GM19351 (cell line): ENCODE measurements around the gene MAPK14.
"Not testable (repeated sequence)": the region's sequence is repeated elsewhere in the genome, so short reads cannot be mapped to it uniquely, and the experiment has no call there.

ENCODE experiments used
- ATAC-seq: cut with Tn5 transposase; IDR thresholded peaks from one replicate; pipeline ENCODE4 v1.9.1; 2021; ENCODE audit warnings: mild to moderate bottlenecking, moderate library complexity; ENCODE audit not compliant: unreplicated experiment

The MAPK14 gene

DNA sequence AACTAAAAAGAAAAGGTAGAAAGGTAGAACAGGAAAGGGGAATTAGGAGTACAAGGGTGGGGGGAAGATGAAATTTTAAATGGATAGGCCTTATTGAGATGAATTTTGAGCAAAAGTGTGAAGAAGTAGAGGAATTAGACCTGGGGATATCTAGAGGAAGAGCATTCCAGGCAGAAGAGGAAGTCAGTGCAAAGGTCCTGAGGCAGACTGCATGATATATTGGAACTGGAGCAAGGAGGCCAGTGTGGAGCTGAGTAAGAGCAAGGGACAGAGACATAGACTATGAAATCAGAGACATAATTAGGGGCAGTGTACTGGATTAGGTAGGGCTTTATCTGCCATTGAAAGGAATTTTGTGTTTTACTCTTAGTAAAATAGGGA is 40.4 kb downstream of the MAPK14 start:
- ATAC-seq: no peak

DNA sequence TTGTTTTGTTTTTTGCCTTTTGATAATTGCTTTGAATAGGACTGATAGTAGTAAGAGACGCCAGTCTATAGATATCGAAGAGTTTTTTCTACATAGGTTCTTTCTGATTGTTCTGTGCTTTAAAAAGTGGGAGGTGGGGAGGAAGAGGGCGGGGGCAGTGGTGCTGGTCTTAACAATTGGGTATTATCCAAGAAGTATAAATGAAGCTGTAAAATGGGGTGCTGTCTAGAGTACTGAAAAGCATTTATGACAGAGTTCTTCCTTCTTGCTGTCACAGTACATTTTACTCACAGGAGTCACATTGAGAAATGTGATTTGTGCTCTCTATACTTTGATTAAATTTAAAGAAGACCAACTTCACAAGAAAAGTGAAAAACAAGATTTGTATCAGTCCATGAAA is 41.0 kb downstream of the MAPK14 start:
- ATAC-seq: no peak

DNA sequence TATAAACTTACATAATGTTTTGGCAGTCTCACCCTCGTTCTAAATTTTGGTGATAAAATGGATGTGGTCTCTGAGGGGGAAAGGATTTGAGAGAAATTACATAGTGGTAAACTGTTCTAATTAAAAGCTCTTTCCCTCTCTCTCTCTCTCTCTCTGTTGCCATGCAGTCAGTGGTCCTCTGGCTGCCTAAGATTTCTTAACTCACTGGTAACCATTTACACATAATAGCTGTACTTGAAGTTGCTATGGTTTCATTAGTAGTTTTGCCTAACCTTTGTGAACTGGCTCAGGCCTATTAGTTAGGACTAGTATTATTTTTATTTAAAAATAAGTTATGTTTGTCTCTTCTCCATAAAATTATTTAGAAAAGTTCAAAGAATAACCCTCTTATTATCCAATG is 42.0 kb downstream of the MAPK14 start:
- no peak for ATAC-seq

DNA sequence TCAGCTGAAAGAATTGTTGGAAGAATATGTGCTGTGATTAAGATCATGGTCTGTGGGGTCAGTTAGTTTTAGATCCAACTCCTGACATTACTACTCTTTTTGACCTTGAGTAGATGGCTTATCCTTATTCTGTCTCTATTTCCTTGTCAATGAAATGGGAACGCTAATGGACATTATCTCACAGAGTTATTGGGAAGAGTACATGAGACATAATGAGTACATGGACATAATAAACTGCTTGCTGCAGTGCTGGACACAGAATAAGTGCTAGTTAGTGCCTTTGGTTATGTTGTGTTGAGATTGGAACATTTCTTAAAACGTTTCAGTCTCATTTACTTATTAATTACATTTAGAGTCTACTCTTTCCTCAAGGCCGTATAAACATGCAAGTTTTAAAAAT is 42.6 kb downstream of the MAPK14 start:
- ATAC-seq: no peak

DNA sequence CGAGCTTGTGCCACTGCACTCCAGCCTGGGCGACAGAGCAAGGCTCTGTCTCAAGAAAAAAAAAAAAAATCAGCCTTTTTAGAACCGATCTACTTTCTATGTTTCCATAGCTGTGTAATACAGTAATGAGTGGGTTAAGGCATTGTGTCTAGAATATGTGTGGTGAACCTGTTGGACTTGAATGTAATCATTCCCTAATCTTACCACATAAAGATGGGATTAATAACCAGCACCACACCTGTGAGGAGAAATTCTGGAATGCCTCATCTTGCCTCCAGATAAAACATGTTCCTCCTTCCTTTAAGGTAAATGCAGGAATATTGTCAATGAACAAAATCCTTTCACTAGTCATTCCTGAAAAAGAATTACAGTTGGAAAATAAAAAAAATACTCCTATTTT is 43.7 kb downstream of the MAPK14 start:
- ATAC-seq: no peak

DNA sequence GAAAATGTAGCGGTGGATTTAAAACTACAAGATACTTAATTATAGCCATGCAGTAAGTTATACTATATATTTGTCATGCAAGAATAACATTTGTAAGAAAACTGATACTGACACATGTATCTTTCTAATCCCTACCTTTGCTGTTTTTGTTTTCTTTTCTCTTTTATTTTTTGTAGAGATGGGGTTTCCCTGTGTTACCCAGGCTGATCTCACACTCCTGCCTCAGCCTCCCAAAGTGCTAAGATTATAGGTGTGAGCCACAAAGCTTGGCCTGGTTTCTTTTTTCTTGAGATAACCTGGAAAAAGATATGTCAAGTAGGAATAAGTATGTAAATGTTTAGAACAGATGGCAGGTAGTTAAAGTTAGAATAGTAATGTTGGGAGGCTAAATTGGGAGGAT is 44.1 kb downstream of the MAPK14 start:
- ATAC-seq: no peak

DNA sequence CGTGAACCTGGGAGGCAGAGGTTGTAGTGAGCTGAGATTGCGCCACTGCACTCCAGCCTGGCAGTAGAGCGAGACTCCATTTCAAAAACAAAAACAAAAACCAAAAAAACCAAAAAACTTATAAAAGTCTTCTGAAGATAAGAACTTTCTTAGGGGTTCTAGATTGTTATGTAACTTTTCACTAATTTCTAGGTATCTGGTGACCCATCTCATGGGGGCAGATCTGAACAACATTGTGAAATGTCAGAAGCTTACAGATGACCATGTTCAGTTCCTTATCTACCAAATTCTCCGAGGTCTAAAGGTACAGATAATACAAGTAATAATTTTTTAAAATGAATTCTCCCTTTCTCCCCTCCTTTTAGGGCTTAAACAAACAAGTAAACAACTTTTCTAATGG is 45.1 kb downstream of the MAPK14 start:
- no peak for ATAC-seq

DNA sequence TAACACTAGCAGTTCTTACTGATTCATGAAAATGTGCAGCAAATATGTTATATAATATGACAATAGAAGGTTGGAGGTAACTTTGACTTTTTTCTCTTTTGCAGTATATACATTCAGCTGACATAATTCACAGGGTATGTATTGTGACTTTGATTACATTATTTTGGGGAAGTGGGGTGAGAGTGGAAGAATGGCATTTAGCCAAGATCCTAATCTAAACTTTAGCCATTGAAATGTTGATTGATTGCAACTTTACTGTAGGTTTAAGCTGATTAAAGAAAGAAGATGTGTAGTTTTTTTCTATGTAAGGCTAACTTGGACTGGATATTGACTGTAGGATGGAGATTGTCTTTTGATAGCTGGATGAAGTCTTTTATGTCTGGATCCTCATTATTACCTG is 46.0 kb downstream of the MAPK14 start:
- ATAC-seq: no peak

DNA sequence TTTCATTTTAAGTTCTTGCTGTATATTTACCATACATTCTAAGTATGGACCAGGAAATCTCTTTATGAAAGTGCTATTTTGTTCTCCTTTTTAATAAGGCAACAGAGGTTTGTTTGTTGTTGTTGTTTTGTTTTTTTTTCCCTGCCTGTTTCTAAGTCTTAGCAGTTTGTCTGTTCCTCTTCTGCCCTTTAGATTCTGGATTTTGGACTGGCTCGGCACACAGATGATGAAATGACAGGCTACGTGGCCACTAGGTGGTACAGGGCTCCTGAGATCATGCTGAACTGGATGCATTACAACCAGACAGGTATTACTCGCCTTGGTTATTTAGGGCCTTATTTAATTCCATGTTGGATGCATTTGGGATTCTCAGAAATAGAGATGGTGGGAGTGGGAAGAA is 48.0 kb downstream of the MAPK14 start:
- no peak for ATAC-seq

DNA sequence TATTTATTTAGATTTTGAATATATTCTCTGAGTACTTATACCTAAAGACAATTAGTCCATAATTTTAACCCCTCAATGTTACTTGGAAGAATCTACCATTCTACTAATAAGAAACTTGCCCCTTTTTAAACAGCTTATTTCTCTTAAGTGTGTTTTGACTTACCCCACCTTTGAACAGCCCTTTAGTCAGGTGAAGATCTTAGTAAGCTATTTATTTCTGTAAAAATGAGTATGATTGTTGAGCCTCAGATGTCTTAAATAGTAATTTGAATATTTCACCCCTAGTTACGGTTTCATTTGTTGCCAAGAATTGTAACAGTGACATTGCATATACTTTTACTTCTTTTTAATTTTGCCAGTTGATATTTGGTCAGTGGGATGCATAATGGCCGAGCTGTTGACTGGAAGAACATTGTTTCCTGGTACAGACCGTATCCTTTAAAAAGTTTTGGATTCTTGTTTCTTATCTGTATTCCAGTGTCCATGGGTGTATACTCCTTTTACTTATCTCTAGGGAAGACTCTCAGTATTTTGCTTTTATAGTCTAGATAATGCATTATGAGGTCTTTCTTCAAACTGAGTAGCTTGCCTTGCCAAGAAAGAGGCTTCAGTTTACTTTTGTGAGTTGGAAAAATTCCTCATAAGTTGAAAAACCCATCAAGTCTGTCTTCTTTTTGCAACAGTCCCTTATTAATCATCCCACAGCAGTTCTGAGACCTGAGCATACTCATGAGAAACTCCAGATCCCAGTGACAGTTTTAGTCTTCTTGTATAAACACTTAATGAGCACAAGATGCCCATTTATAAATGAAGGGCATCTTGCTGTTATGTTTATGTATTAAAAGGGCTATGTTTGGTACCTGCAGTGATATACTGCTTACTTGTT is 48.8 kb downstream of the MAPK14 start:
- no peak for ATAC-seq

DNA sequence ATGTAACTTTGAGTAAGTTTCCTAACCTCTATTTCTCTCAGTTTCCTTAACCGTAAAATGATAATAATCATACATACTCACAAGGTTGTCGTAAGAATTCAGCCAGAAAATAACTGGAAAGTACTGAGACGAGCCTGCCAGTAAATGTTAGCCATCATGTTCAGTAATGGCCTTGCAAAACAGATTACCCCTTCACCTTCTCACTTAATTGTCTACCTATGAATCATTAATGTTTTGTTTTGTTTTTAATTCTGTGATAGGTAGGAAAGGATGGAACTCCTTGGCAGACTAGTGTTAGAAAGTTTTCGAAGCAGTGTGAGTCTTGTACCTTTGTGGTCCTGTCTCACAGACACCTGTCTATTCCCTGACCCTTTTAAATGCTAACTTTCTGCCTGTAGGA is 50.6 kb downstream of the MAPK14 start:
- ATAC-seq: no peak

DNA sequence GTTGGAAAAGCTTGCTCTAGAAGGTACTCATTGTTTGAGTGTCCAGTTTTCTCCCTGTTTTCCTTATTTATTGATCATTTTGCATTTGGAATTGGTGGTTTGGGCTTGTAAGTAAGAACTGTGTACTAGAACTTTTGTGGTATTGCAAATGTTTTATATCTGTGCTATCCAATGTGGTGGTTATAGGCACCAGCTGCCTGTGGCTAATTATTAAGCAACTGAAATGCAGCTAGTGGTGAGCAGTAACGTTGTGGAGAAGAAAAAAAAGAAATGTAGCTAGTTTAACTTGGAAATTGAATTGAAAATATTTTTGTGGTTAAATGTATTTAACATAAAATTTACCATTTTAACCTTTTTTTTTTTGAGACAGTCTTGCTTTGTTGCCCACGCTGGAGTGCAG is 52.0 kb downstream of the MAPK14 start:
- ATAC-seq: no peak

DNA sequence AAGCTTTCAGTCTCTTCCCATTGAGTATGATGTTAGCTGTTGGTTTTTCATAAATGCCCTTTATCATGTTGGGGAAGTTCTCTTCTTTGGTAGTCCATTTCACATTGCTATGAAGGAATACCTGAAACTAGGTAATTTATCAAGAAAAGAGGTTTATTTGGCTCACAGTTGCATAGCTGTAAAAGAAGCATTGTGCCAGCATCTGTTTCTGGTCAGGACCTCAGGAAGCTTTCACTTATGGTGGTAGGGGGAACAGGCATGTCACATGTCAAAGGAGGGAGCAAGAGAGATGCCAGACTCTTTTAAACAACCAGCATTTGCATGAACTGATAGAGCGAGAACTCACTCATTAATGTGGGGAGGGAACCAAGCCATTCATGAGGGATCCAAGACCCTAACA is 54.7 kb downstream of the MAPK14 start:
- no peak for ATAC-seq

DNA sequence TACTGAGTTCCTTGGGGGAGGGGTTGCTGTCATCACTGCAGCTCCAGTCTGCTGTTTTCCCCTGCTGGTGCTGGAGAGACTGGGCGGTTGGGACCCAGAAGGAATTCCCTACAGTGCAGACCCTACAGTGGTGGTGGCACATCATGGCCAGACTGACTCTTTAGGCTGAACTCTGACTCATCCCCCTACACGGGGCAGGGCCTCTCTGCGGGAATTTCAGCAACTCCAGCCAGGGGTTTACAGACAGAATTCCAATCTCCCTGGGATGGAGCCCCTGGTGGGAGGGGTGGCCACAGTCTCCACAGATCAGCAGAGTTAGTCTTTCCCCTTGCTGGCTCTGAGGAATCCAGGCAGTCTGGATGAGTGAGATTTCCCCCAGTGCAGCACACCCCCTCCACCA is 55.8 kb downstream of the MAPK14 start:
- ATAC-seq: no peak

DNA sequence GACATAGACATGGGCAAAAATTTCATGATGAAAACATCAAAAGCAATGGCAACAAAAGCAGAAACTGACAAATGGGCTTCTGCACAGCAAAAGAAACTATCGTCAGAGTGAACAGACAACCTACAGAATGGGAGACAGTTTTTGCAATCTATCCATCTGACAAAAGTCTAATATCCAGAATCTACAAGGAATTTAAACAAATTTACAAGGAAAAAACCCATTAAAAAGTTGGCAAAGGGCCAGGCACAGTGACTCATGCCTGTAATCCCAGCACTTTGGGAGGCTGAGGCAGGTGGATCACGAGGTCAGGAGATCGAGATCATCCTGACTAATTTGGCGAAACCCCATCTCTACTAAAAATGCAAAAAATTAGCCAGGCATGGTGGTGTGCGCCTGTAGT is 60.6 kb downstream of the MAPK14 start:
- not testable (repeated sequence) for ATAC-seq

DNA sequence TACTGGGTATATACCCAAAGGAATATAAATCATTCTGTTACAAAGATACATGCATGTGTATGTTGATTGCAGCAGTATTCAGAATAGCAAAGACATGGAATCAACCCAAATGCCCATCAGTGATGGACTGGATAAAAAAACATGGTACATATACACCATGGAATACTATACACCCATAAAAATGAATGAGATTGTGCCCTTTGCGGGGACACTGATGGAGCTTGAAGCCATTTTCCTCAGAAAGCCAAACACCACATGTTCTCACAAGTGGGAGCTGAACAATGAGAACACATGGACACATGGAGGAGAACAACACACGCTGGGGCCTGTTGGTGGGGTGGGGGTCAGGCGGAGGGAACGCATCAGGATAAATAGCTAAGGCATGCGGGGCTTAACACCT is 61.4 kb downstream of the MAPK14 start:
- ATAC-seq: no peak

DNA sequence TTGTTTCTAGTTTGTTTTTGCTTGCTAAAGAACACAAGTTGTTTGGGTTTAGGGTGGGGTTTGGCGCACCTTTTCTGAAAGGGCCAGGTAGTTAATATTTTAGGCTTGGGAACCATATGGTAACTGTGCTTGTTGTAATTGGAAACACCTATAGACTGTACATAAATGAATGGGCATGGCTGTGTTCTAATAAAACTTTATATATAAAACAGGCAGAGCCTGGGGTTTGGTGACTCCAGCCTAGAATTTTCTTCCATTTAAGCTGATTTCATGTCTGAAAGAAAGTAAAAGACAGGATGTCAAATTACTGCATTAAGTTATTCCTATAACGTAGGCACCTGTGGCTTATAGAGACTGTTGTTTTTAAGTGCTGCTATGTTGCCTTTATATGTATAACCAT is 66.6 kb downstream of the MAPK14 start:
- ATAC-seq: no peak

DNA sequence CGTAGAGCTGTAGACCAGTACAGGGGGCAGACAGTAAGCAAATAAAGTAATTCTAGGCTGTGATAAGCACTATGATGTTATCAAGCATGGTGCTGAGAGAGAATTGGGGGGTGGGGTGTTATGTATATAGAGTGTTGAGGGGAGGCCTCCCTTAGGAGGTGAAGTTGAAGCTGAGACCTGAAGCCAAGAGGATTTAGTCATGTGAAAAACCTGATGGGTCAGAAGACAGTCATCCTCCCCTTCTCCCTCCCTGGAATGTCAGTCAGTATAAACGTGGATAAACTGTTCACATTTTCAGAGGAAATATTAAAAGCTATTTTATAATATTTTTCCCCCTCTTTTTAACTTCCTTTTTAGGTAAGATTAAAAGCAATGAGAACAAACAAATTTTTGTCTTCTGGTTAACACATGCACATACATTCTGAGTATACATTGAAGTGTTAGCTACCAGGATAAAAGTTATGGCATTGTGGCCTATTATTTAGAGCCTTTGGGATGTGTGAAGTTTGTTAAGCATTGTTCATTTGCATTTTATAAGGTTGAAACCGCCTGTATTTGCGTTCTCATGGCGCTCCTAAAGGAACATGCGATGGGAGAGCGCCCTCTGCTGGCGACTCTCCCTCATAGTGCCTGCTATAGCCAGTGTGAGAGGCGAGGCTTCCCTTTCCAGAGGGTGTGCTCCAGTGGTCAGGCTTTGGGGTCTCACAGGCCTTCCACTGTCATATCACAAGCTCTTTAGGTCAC is 67.3 kb downstream of the MAPK14 start:
- ATAC-seq: no peak

DNA sequence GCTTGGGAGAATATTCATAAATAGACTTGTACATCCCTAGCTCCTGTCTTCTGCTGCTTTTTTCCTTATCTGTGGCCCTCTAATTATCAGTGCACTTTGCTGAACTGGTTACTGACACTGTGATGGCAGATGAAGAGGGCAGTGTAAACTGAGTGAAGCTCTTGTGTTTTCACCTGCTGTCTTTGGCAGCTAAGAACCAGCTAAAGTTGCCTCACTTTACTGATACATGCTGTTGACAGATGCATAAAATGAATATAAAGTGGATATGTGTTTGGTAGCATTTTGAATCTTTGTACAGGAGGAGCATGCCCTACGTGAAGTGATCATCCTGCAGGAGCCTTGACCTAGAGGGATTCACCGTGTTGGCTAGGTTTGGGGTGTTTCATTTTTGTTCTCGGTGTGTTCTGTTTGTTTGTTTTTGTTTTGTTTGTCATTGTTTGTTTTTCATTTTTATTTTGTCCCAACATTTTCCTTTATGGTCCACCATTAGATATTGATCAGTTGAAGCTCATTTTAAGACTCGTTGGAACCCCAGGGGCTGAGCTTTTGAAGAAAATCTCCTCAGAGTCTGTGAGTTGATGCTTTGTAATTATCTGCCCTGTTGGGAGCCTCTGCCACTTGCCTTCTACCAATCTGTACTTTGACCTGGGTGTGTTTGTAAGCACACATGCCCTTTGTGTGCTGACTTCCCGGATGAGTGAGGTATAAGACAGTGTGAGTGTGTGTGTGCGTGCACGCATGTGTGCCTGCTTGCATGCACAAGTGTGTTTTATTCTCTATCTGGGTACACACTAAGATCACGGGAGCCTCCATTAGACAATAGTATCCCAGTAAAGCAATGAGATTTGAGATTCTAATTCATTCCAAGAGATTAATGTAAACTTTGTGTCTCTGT is 68.1 kb downstream of the MAPK14 start:
- ATAC-seq: no peak

DNA sequence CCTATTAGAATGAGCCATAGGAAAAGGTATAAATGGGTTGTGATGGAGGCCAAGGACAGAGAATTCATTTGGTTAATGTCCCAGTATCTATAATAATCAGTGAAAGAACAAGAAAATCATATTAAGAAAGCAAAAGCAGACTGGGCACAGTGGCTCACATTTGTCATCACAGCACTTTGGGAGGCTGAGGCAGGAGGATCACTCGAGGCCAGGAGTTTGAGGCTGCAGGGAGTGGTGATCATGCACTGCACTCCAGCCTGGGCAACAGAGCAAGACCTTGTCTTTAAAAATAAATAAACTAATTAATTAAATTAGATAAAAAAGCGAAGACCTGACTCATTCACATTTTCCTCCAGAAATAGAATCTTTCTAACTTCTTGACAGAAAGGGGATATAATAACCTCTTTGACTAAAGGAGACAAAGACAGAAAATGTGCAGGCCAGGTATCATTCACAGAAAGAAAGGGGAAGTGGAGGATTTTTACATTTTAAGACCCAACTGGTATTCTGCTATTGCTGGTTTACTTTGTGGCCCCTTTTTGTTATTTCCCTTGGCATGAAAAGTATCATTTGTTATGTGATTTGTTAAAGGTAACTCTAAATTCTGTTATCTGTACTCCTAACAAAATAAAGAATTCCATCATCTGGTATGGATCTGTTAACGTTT is 70.8 kb downstream of the MAPK14 start:
- ATAC-seq: no peak
